HG03520 (cell line): Measurements from ENCODE around the gene DISP1.
"Not testable (repeated sequence)": the region's sequence is repeated elsewhere in the genome, so short reads cannot be mapped to it uniquely, and the experiment has no call there.

ENCODE experiments used
- ATAC-seq: cut with Tn5 transposase; IDR thresholded peaks from one replicate; pipeline ENCODE4 v1.9.1; 2021; ENCODE audit warnings: mild to moderate bottlenecking, moderate library complexity; ENCODE audit not compliant: unreplicated experiment

Gene DISP1

DNA sequence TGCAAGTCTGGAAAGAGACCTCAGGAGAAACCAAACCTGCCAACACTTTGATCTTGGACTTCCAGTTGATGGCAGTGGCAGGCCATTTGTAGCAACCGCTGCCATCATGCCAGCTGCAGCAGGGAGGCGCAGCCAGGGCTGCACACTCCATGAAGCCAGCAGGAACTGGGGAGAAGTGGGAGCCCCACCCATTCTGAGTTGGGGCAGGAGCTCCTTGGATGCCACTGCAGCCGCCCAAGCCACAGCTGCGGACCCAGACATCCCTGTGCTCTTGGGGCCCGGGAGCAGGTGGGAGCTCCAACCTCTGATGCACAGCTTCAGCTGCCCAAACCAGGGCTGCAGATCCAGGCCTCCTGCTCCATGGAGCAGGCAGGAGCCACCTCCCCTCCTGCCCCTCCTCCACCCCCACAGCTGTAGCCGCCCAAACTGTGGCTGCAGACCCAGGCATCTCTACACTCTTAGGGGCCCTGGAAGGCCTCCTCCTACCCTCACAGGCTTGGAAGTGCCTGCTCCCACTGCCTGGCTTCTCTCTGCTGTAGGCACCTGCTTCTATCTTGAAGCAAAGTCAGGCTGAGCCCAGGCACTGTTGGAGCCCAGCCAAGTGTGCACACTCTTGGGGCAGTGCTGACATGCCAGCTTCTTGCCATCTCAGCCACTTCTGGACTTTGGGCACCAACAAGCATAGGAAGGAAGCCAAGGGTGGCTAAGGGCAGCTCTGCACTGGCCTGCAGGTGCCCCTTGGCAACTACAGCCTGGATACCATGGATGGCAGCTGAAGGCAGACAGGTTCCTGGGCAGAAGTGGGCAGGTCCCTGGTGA, 20.0 kb upstream of the DISP1 start:
- ATAC-seq, result no peak

DNA sequence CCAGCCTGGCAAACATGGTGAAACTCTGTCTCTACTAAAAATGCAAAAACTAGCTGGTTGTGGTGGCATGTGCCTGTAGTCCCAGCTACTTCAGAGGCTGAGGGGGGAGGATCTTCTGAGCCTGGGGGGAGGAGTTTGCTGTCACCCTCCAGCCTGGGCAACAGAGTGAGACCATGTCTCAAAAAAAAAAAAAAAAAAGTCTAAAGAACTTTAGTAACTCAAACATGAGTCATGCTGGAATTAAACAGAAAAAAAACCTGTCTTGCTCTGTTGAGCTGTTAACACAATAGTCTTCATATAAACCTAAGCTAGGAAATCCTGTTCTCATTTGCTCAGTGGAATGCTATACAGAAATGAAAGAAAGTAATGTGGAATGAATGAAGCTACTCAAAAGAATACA, 16.7 kb upstream of the DISP1 start:
- no peak for ATAC-seq

DNA sequence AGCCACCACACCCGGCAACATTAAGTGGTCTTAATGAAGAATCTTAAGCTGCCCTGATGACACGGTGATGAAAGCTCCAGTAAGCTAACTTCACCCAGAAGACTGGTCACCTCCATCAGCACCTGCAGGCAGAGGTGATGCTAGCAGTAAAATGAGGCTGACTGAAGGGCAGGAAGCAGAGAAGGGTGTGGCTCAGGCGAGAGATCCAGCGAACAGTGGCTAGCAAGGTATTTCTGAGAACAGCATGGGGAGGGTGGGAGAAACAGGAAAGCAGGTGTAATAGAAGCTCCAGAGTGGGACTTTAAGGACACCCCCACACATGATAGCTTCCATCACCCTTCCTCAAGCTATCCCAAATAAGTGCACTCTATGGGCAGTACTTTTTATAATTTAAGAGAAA, 15.9 kb upstream of the DISP1 start:
- ATAC-seq, result no peak

DNA sequence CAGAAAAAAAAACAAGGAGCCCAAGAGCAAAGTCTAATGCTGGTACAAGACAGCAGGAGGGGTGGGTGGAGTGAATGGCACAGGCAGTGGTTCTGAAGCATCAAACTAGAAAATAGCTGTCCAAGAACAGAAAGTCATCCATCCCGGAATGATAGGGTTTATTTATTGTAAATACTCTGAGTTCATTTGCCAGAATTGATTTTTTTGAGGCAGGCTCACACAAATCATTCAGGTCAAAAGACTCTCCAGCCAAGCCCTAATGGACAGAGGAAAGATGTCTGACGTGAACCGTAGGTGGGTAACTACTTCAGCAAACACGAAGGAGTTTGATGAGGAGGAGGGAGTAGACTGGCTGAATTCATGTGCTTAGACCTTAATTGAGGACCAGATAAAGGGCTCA, 13.8 kb upstream of the DISP1 start:
- ATAC-seq, result no peak

DNA sequence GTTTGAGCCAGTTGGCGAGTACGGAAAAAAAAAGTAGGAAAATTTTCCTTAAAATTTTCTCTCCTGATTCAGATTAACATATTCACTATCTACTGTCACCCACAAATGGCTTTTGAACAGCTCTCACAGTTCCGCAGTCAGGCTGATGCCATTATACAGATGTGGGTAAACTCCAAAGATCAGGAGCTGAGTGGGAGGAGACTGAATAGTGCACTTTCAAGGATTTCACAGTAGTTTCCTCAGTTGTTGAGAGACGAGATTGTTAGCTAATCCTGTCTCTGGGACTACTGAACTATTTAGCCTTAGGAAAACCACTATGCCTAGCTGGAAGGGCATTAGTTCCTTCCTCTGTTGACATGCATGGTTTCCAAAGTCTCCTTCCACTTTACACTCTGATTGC, 3.2 kb upstream of the DISP1 start:
- ATAC-seq, result no peak

DNA sequence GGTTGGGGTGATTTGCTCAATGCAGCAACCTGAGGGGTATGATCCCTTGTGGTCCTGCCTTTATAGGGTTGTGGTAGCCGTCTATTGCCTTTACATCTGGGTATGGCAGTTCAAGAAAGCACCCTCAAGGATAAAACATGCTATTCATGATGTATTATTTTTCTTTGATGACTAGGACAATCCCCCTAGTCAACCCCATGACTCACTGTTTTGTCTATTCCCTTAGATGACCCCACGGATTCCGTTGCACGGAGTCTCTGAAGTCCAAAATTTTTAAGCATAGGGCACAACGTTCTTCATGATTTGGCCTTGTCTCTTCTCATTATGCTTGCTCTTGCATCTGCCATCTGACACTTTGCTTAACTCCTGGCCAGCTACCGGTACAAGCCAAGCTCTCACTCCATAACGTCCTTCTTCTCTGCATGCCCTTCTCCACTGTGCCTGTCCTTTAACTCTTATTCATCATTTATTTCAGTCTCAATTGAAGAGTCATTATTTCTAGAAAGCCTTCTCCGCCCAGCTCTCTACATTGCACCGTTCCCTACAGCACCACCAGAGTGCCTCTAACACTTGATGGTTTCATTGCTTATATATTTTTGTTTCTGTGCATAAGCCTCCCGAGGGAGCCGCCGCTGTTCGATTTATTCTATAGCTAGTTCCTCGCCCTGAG, 838 bp upstream of the DISP1 start:
- no peak for ATAC-seq

DNA sequence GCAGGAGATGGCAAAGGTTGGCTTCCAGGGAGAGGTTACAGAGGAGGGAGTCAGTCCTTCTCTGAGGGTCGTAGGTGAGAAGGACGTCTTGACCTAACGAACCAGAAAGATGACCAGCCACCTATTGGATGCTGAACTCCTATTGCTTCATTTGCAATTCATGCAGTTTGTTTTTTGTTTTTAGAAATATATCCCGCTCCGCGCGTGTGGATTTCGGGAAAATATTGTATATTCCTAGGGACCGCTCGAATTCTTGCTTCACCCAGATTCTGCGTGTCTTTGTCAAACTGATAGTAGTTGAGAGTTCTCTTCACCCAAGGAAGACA, 564 bp downstream of the DISP1 start:
- no peak for ATAC-seq

DNA sequence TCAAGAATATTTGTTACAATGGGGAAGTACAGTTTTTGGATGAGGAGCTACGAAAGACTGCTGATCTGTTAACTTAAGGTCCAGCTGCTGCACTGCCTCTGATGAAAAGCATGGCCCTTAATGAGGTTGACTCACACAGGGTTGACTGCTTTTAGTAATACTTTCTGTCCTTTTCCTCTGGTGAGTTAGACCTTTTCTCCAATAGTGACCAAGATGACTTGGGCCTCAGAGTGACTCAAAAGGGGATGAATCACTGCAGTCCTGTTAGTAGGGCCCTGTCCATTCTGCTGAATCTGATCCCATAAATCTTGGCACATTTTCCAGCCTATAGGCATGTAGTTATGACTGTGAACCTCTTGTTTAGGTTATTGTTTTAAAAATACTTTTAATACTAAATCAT, 2.7 kb downstream of the DISP1 start:
- ATAC-seq, result no peak

DNA sequence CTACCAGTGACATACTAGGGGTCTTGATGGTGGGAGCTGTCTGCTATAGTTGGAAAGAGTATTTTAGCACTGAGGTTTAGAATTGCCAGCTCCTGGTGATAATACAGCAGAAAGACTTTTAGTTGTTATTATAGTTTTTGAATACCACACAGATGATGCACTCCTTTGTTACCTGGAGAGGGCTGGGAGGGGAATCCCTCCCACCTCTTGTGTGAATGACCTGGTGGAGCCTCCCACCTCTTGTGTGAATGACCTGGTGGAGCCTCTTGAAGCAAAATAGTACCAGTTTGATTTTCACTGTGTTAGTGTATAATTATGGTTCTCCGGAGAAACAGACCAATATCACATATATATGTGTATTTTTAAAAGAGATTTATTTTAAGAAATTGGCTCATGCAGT, 3.3 kb downstream of the DISP1 start:
- no peak for ATAC-seq

DNA sequence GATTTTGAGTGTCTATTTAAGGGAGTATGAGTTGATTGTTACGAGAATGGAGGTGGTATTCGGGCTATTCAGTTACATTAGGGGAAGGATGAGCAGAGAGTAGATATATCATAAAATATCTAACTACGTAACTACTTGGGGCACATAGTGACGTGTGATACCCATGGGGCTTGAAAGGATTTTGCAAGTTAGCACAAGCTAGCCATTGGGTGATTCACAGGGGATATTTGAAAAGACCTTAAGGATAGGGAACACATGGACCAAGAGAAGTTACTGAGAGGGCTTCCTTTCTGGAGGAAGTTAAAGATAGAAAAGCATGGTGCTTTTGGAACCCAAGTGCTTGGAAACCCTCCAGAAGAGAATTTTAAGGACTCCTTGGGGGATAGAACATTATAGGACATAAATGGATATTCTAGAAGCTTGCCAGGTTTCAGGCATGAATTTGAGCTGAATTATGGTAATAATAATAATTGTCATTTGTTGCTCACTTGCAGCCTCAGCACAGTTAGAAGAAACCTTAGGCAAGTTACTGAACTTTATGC, 5.4 kb downstream of the DISP1 start:
- ATAC-seq, result no peak

DNA sequence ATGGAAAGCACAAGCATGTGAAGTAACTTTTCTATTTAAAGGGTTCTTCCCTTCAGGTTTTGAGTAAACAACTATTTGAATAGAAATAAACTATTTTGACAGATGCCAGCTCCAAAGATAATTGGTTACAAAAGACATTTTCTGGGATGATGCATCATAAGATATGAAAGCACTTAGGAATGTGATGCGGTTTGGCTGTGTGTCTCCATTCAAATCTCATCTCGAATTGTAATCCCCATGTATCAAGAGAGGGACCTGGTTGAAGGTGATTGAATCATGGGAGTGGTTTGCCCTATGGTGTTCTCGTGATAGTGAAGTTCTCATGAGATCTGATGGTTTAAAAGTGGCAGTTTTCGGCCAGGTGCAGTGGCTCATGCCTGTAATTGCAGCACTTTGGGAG, 6.4 kb downstream of the DISP1 start:
- ATAC-seq, result no peak

DNA sequence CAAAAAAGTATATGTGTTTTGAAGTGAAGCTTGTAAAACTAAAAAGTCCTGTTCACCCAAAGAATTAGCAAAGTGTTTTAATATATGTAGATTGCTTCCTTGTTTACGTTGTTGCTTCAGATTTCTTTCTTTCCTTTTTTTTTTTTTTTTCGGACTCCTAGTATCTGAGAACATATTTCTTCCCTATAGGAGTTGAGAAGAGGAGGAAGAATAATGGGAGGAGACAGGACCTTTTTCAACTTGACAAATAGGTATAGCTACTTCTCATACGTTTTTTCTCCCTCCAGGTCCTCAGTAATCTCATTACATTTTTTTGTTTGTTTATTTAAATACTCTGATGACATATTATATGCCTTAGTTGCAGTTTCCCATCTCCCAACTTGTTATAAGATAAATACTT, 8.9 kb downstream of the DISP1 start:
- no peak for ATAC-seq

DNA sequence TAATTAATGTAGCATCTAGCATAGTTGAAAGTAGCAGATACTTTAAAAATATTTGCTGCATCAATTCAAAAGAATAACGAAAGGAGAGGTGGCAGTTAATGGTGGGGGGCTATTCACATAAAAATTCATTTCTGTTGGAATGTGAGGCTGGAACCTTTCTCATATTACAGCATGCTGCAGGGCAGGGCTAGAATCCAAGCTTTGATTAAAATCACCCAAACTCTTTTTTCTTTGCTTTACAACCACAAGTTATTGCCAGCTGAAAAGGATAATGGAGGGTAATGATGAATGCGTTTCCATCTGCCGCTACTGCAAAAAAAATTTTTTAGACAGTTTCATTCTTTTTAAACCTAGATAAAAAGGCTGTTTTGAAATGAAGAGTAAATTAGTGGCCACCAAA, 9.8 kb downstream of the DISP1 start:
- no peak for ATAC-seq

DNA sequence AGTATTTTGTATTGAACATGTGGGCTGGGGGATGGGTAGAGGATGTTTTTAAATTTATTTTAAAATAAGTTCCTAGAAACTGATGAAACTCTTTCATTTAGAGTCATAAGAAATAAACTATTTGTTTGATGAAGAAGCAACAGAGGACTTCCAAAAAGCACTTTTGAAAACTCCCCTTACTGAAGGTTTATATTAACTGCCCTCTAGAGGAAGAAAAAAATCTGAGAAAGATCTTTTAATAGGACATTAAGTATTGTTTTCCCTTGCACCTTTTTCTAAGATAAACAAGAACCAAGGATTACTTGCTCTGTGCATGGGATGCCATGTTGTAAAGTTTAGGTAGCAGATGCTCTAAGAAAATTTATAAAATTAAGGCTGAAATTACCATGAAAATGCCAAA, 14.1 kb downstream of the DISP1 start:
- ATAC-seq, result no peak

DNA sequence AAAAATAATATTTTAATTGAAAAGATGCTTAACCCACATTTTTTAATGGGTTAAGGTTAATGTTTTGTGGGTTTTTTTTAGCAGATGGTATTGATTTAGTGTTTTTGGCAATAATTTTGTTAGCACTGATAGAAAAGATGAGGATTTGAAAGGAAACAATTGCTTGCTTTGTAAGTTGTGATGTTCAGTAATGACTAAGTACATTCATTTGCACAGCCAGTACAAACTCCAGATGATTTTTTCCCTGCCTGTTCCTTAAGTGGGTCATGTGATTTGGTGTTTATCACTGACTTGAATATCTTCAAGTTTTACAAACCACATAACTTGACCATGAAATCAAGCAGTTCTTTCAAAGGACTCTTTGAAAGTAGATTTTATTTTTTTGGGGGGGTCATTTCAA, 15.0 kb downstream of the DISP1 start:
- no peak for ATAC-seq

DNA sequence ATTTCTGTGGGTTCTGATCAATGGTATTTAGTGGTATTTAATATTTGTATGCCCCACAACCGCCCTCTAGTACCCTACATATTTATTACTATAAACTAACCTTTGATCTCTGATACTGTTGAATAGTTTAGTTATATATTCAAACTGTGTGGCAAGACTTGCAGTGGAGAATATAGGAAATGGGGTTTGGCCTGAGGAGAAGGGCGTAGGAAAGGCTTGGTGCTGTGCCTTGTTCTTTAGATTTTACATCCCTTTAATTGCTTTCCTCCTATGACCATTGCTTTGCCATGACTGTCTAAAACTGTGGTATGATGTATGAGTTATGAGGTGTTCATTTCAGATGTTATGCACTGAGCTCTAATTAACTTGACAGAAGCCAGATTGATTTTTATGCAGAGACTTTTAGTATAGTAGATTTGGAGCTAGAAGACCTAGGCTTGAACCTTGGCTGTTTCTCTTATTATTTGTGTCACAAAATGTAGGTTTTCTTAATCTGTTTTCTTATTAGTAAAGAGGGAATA, 18.6 kb downstream of the DISP1 start:
- ATAC-seq, result no peak

DNA sequence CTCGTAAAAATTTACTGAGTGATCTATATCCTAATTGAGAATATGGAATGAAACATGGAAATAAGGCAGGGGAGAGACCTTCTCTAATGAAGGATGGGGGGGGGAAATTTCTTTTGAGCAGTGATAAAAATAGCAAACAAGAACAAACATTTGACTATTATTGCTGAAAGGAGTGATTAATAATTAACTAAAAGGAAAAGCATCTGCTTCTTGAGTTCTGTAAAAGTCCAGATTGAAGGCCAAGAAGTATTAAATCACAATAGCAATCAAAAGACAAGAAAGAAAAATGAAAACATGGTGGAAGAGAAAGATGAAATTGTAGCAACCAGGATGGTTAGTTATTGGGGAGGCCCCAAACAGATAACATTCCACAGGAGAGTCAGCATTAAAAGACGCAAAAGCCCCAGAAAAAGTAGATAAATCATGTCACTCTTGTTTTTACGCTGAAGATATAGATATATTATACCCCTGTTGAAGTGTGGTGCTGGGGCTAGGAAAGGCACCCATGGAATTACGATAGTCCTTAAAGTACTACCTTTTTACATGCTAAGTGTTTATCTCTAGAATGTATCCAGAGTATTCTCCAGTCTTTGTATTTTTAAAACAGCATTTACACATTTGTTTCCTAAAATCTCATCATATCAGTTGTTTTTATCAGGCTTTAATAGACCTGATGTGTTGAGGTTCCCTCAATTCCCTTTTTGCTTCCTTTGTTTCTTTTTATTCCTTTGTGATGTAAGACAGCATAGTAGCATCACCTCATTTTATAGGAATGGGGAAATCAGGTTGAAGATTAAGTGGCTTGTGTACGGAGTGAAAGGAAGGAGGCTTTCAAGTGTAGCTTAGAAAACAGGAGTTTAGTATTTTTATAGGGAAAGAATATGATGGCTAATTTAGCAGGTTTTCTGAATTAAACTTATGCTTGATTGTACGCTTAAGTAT, 28.9 kb downstream of the DISP1 start:
- ATAC-seq, result no peak

DNA sequence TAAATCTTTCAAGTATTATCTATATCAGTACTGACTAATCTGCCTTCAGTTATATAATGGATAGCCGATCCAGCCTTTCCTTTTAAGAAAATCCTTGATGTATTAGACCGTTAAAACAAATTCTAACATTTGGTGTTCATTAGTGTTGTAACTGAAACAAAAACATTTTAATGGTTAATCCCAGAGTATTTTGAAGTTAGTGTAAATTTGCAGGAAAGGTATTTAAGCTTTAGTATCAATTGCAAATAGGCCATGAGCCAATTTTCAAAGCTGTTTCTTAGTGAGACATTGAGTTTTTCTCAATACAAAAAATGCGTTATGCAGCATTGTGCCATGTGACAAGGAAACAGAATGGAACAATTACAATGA, 29.6 kb downstream of the DISP1 start:
- no peak for ATAC-seq

DNA sequence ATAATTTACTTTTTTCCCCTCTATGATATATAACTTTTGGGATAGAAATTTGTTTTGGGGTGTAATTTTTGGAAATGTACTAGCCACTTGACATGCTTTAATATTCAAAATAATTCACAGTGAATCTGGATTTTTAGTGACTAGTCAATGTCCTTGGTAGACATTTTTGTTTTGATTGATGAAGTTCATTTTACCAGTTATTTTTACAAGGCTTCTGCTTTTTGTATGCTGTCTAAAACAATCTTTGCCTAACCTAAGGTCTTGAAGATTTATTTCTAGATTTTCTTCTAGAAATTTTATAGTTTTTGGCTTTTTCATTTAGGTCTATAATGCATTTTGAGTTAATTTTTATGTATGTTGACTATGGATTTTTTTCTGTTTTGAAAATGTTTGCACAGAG, 30.9 kb downstream of the DISP1 start:
- no peak for ATAC-seq

DNA sequence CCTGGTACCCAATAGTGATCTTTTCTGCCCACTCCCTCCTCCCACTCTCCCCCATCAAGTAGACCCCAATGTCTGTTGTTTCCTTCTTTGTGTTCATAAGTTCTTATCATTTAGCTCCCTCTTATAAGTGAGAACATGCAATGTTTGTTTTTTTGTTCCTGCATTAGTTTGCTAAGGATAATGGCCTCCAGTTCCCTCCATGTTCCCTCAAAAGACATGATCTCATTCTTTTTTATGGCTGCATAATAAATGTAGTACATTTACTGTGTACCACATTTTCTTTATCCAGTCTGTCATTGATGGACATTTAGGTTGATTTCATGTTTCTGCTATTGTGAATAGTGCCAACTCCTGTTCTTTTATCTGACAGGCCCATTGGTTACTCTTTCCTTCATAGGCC, 35.7 kb downstream of the DISP1 start:
- ATAC-seq, result not testable (repeated sequence)

DNA sequence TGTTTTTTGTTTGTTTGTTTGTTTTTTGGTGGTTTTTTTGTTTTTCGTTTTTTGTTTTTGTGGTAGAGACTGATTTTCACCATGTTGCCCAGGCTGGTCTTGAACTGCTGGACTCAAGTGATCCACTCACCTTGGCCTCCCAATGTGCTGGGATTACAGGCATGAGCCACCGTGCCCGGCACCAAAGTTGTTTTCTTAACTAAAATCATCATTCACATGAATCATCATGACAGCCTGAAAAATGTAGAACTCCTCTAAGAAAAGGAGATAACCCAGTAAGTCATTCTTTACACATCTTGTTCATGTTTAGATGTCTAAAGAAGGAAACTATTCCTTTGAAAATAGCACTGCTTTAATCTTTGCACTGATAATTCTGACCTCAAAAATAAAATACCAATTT, 37.5 kb downstream of the DISP1 start:
- no peak for ATAC-seq
